Hepatic stellate cell (primary cell): ENCODE data around the gene NEK2.
"Not testable (repeated sequence)": the region's sequence is repeated elsewhere in the genome, so short reads cannot be mapped to it uniquely, and the experiment has no call there.

Experiments
- DNase-seq: peaks from one replicate; pipeline ENCODE4 v3.0.0; 2011; ENCODE audit warnings: low spot score

The NEK2 gene

GRCh38 chr1:211675230-211676105 is at the start of gene NEK2:
TSS of gene NEK2 (minus strand) at chr1:211675621. CDS start at chr1:211675479, 142 bp downstream.
- DNase-seq = peak; percentile 96

GRCh38 chr1:211724687-211725196 is 49.3 kb upstream of the NEK2 start:
- DNase-seq = no peak

- DNase-seq = no peak
These were observed 47.9 kb upstream of the NEK2 start for GRCh38 chr1:211723273-211723672.

GRCh38 chr1:211722277-211723175 is 47.1 kb upstream of the NEK2 start:
- no peak for DNase-seq

GRCh38 chr1:211716555-211716954 is 41.1 kb upstream of the NEK2 start:
- DNase-seq = not testable (repeated sequence)

GRCh38 chr1:211715971-211716370 is 40.5 kb upstream of the NEK2 start:
- no peak for DNase-seq

GRCh38 chr1:211714154-211714553 is 38.7 kb upstream of the NEK2 start:
- no peak for DNase-seq

GRCh38 chr1:211713231-211713630 is 37.8 kb upstream of the NEK2 start:
- no peak for DNase-seq

- no peak for DNase-seq
These were observed 35.9 kb upstream of the NEK2 start for GRCh38 chr1:211711315-211711705.

GRCh38 chr1:211710566-211711314 is 35.3 kb upstream of the NEK2 start:
- DNase-seq = no peak

GRCh38 chr1:211708926-211709325 is 33.5 kb upstream of the NEK2 start:
- no peak for DNase-seq

- no peak for DNase-seq
These were observed 32.6 kb upstream of the NEK2 start for GRCh38 chr1:211708006-211708405.

- DNase-seq = no peak
These were observed 30.2 kb upstream of the NEK2 start for GRCh38 chr1:211705467-211706091.

- no peak for DNase-seq
These were observed 29.1 kb upstream of the NEK2 start for GRCh38 chr1:211704543-211704942.

- DNase-seq = no peak
These were observed 28.6 kb upstream of the NEK2 start for GRCh38 chr1:211703812-211704537.

- DNase-seq = no peak
These were observed 26.3 kb upstream of the NEK2 start for GRCh38 chr1:211701733-211702132.

GRCh38 chr1:211699059-211699458 is 23.6 kb upstream of the NEK2 start:
- DNase-seq = no peak

GRCh38 chr1:211698161-211699026 is 23.0 kb upstream of the NEK2 start:
- peak; percentile 70 for DNase-seq

GRCh38 chr1:211697356-211697755 is 21.9 kb upstream of the NEK2 start:
- no peak for DNase-seq
